Memory B cell (primary cell): ENCODE measurements around the gene SEL1L3.

ENCODE experiments used
- ATAC-seq: fragments of 150-1000 bp; cut with Tn5 transposase; 2 replicates; pipeline ENCODE4 v1.10.0; 2021; ENCODE audit warnings: low read depth, mild to moderate bottlenecking, moderate library complexity
- DNase-seq, 2 donors: peaks; one replicate each; pipeline ENCODE4 v3.0.0; 2022; ENCODE audit warnings: low spot score in 2 of 2
- H3K27ac Mint-ChIP-seq: one replicate; pipeline ENCODE4 v1.8.0; 2022; ENCODE audit warnings: mild to moderate bottlenecking, moderate library complexity, mixed read lengths
- H3K27me3 Mint-ChIP-seq: one replicate; pipeline ENCODE4 v1.8.0; 2022; ENCODE audit warnings: mixed read lengths
- H3K36me3 Mint-ChIP-seq: one replicate; pipeline ENCODE4 v1.8.0; 2022; ENCODE audit warnings: mild to moderate bottlenecking, mixed read lengths
- H3K4me1 Mint-ChIP-seq: one replicate; pipeline ENCODE4 v1.8.0; 2022; ENCODE audit warnings: mixed read lengths
- H3K4me3 Mint-ChIP-seq: one replicate; pipeline ENCODE4 v1.8.0; 2022; ENCODE audit warnings: mild to moderate bottlenecking, moderate library complexity, mixed read lengths
- H3K9me3 Mint-ChIP-seq: one replicate; pipeline ENCODE4 v1.8.0; 2022; ENCODE audit warnings: mixed read lengths

SEL1L3 gene

GRCh38 chr4:25795091-25795490, 67.7 kb downstream of the SEL1L3 start:
- peaks cover 21% of the 10 kb centered on the region for H3K4me1 Mint-ChIP-seq
- no peaks in the 10 kb centered on the region for H3K9me3 Mint-ChIP-seq
- no peak for DNase-seq
- H3K4me3 Mint-ChIP-seq = no peak overlapping the region
- peaks cover 62% of the 10 kb centered on the region for H3K36me3 Mint-ChIP-seq
- peak overlapping the region; percentile 29 for H3K27ac Mint-ChIP-seq
- H3K27me3 Mint-ChIP-seq = no peaks in the 10 kb centered on the region
- no peak for ATAC-seq

DNA sequence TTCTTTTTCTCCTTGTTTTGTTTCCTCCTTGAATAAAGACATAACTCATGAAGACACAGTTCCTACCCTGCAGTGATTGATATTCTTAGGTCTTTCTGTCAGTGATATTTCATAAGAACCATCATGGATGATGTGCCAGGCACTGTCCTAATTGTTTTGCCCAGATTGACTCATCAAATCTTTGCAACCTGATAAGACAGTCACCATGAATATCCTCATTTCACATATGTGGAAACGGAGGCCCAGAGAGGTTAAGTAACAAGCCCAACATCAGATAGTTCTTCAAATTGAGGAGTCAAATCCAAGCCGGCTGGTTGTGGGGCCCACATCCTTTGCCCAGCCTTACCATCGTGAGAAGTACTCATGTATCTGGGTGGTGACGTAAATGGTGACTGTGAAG, 69.9 kb downstream of the SEL1L3 start:
- Mint-ChIP-seq H3K27me3 (no peaks in the 10 kb centered on the region), H3K4me3 (no peak overlapping the region), H3K9me3 (no peaks in the 10 kb centered on the region), H3K4me1 (peaks cover 21% of the 10 kb centered on the region), H3K36me3 (peaks cover 60% of the 10 kb centered on the region), H3K27ac (peak overlapping the region; percentile 26)
- ATAC-seq (no peak), DNase-seq (no peak)

DNA sequence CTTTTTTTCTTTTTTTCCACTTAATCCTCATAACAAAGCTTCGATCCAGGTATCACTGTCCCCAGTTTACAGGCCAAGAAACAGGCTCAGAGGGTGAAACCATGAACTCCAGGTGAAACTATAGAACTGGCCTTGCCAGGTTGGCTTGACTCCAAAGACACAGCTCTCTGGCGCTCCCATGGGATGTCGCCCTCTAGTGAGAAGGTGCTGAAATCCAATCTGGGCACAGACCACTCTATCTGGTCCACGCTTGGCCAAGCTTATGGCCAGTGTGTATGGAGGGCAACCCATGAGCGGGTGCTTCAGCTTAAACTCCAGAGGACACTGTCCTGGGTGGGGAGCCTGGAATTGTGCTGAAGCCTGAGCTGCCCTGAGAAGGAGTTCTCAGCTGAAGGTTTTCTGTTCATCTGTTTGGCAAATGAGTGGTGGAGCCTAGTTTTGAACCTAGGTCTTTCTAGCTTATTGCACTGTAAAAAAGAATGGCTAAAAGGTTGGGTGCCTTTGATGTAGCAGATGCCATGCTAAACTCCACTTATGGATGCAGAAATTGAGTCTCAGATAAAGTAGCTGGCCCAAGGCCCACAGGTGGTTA, 70.5 kb downstream of the SEL1L3 start:
- H3K36me3 Mint-ChIP-seq = peaks cover 58% of the 10 kb centered on the region
- H3K27ac Mint-ChIP-seq = peak overlapping the region; percentile 26
- H3K4me3 Mint-ChIP-seq = no peak overlapping the region
- H3K27me3 Mint-ChIP-seq = no peaks in the 10 kb centered on the region
- H3K9me3 Mint-ChIP-seq = no peaks in the 10 kb centered on the region
- DNase-seq (peak in 1 of 2 donors; percentile 7), ATAC-seq (peak; percentile 38)
- H3K4me1 Mint-ChIP-seq = peaks cover 19% of the 10 kb centered on the region

DNA sequence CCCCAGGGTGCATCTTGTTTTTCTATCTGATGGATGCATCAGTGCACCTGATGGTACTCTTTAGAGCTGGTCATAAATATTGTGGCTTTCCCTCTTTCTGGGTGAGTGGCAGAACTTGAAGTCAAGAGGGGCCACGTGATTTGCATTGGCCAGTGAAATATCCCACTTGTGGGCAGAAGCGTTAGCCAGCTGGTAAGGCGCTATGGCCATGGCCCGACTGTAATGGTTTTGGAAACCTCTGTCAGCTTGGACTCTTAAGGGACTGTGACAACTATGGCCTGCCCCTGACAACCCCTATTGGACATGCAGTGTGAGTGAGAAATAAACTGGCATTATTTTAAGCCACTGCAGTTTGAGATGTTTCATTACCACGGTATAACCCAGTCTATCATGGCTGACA, 72.8 kb downstream of the SEL1L3 start:
- H3K27me3 Mint-ChIP-seq = no peaks in the 10 kb centered on the region
- no peaks in the 10 kb centered on the region for H3K9me3 Mint-ChIP-seq
- no peak overlapping the region for H3K4me3 Mint-ChIP-seq
- ATAC-seq (no peak), DNase-seq (no peak)
- H3K27ac Mint-ChIP-seq = peak overlapping the region; percentile 84
- H3K4me1 Mint-ChIP-seq = peaks cover 15% of the 10 kb centered on the region
- peaks cover 58% of the 10 kb centered on the region for H3K36me3 Mint-ChIP-seq

GRCh38 chr4:25788703-25789238, 74.0 kb downstream of the SEL1L3 start:
- ATAC-seq (no peak), DNase-seq (no peak)
- no peaks in the 10 kb centered on the region for H3K9me3 Mint-ChIP-seq
- no peak overlapping the region for H3K4me3 Mint-ChIP-seq
- no peaks in the 10 kb centered on the region for H3K27me3 Mint-ChIP-seq
- H3K4me1 Mint-ChIP-seq = peaks cover 8% of the 10 kb centered on the region
- H3K36me3 Mint-ChIP-seq = peaks cover 58% of the 10 kb centered on the region
- peak overlapping the region; percentile 84 for H3K27ac Mint-ChIP-seq

- H3K27me3 Mint-ChIP-seq = no peaks in the 10 kb centered on the region
- peaks cover 5% of the 10 kb centered on the region for H3K4me1 Mint-ChIP-seq
- no peak overlapping the region for H3K4me3 Mint-ChIP-seq
- DNase-seq (no peak), ATAC-seq (no peak)
- peak overlapping the region; percentile 19 for H3K27ac Mint-ChIP-seq
- no peaks in the 10 kb centered on the region for H3K9me3 Mint-ChIP-seq
- H3K36me3 Mint-ChIP-seq = peaks cover 61% of the 10 kb centered on the region
Observed at GRCh38 chr4:25786497-25787065, 76.2 kb downstream of the SEL1L3 start.

GRCh38 chr4:25783943-25784342, 78.8 kb downstream of the SEL1L3 start:
- Mint-ChIP-seq H3K9me3 (no peaks in the 10 kb centered on the region), H3K4me1 (peaks cover 6% of the 10 kb centered on the region), H3K36me3 (peaks cover 63% of the 10 kb centered on the region), H3K27ac (no peak overlapping the region), H3K4me3 (no peak overlapping the region), H3K27me3 (no peaks in the 10 kb centered on the region)
- DNase-seq (no peak), ATAC-seq (no peak)

GRCh38 chr4:25783126-25783525, 79.7 kb downstream of the SEL1L3 start:
- peaks cover 6% of the 10 kb centered on the region for H3K4me1 Mint-ChIP-seq
- no peak for ATAC-seq
- no peak for DNase-seq

DNA sequence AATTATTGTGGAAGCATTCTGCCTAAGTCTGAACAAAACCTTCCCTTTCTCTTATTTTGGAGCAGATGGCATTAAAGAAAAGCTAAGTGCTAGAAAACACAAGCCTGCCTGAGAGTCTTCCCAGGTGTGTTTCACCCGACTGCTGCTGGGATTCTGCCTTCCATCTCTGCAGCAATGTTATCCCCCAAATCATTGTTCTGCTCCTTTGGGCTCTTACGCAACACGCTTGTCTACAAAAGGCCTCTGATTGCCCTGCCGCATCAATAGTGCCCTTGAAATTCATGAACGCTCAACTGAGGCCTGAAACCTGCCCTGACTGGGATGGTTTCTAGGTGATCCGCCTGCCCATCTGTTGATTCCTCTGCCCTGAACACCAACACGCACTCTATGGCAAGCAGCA, 80.3 kb downstream of the SEL1L3 start:
- no peaks in the 10 kb centered on the region for H3K27me3 Mint-ChIP-seq
- peaks cover 66% of the 10 kb centered on the region for H3K36me3 Mint-ChIP-seq
- peaks cover 6% of the 10 kb centered on the region for H3K4me1 Mint-ChIP-seq
- no peak overlapping the region for H3K27ac Mint-ChIP-seq
- no peak for DNase-seq
- H3K4me3 Mint-ChIP-seq = no peak overlapping the region
- H3K9me3 Mint-ChIP-seq = no peaks in the 10 kb centered on the region
- ATAC-seq = no peak

More at GRCh38 chr4:25783126-25783525, 79.7 kb downstream of the SEL1L3 start:
- Mint-ChIP-seq H3K4me3 (no peak overlapping the region), H3K27ac (no peak overlapping the region), H3K9me3 (no peaks in the 10 kb centered on the region), H3K27me3 (no peaks in the 10 kb centered on the region), H3K36me3 (peaks cover 66% of the 10 kb centered on the region)

- Mint-ChIP-seq H3K9me3 (no peaks in the 10 kb centered on the region), H3K4me3 (no peak overlapping the region), H3K4me1 (peaks cover 6% of the 10 kb centered on the region), H3K27ac (peak overlapping the region; percentile 75), H3K36me3 (peaks cover 59% of the 10 kb centered on the region), H3K27me3 (no peaks in the 10 kb centered on the region)
- DNase-seq (no peak), ATAC-seq (no peak)
Observed at GRCh38 chr4:25779021-25779420, 83.8 kb downstream of the SEL1L3 start.

GRCh38 chr4:25776795-25777194, 86.0 kb downstream of the SEL1L3 start:
- DNase-seq = no peak
- ATAC-seq = no peak
- no peak overlapping the region for H3K27ac Mint-ChIP-seq
- H3K27me3 Mint-ChIP-seq = no peaks in the 10 kb centered on the region
- no peak overlapping the region for H3K4me3 Mint-ChIP-seq
- no peaks in the 10 kb centered on the region for H3K9me3 Mint-ChIP-seq
- H3K4me1 Mint-ChIP-seq = peaks cover 6% of the 10 kb centered on the region
- H3K36me3 Mint-ChIP-seq = peaks cover 57% of the 10 kb centered on the region

DNA sequence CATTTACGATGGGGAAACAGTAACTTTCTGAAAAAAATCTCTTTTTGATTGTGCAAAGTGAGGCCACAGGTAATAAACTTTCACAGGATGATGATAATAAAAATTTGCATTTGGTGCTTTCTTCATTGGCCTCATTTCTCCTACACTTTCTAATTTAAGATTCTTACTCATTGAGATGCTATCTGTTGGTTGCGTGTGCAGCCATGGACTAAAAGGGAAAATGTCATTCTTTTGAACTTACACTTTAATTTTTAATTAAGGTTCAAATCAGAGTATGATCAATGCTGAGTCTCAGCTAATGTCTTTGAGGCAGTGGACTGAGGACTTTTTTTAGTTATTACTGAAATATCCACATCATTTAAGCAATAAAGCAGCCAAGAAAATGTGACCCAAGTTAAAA, 87.6 kb downstream of the SEL1L3 start:
- Mint-ChIP-seq H3K27ac (peak overlapping the region; percentile 45), H3K36me3 (peaks cover 57% of the 10 kb centered on the region), H3K4me3 (no peak overlapping the region), H3K9me3 (no peaks in the 10 kb centered on the region), H3K27me3 (no peaks in the 10 kb centered on the region), H3K4me1 (peaks cover 3% of the 10 kb centered on the region)
- DNase-seq = no peak
- ATAC-seq = no peak

- DNase-seq (no peak), ATAC-seq (no peak)
- peaks cover 46% of the 10 kb centered on the region for H3K36me3 Mint-ChIP-seq
- no peaks in the 10 kb centered on the region for H3K27me3 Mint-ChIP-seq
- H3K9me3 Mint-ChIP-seq = no peaks in the 10 kb centered on the region
- no peak overlapping the region for H3K4me3 Mint-ChIP-seq
- H3K4me1 Mint-ChIP-seq = no peaks in the 10 kb centered on the region
- peak overlapping the region; percentile 67 for H3K27ac Mint-ChIP-seq
Observed at GRCh38 chr4:25773358-25773757, 89.4 kb downstream of the SEL1L3 start.

GRCh38 chr4:25771672-25772071, 91.1 kb downstream of the SEL1L3 start:
- H3K27me3 Mint-ChIP-seq = no peaks in the 10 kb centered on the region
- DNase-seq = no peak
- no peaks in the 10 kb centered on the region for H3K9me3 Mint-ChIP-seq
- no peak for ATAC-seq
- H3K36me3 Mint-ChIP-seq = peaks cover 33% of the 10 kb centered on the region
- no peaks in the 10 kb centered on the region for H3K4me1 Mint-ChIP-seq
- peak overlapping the region; percentile 23 for H3K27ac Mint-ChIP-seq
- H3K4me3 Mint-ChIP-seq = no peak overlapping the region

GRCh38 chr4:25770847-25771246, 91.9 kb downstream of the SEL1L3 start:
- Mint-ChIP-seq H3K36me3 (peaks cover 34% of the 10 kb centered on the region), H3K9me3 (no peaks in the 10 kb centered on the region), H3K27ac (peak overlapping the region; percentile 8), H3K4me3 (no peak overlapping the region), H3K27me3 (no peaks in the 10 kb centered on the region), H3K4me1 (no peaks in the 10 kb centered on the region)
- DNase-seq (no peak), ATAC-seq (no peak)
